B cell (primary cell): ENCODE results near the gene OSER1. TPM values are rescaled to one million over a fixed set of nuclear protein-coding genes. Genes with fewer than 3 reads are reported as not detected.
"Not testable (repeated sequence)": the region's sequence is repeated elsewhere in the genome, so short reads cannot be mapped to it uniquely, and the experiment has no call there.

Experiments used
- ATAC-seq: fragments of 200-7000 bp; cut with Tn5 transposase; one replicate; pipeline ENCODE4 v1.10.0; 2021; ENCODE audit warnings: low read depth, mild to moderate bottlenecking, moderate number of reproducible peaks, moderate library complexity
- CTCF ChIA-PET: fragments of 350-600 bp; sonication (Branson Sonifier 250); formaldehyde crosslinking; loops from one replicate; lab custom pipeline; 2021; ENCODE audit warnings: antibody characterized with exemption, inconsistent platforms; lab: Charles Lee
- POLR2A ChIA-PET: fragments of 350-600 bp; sonication (Branson Sonifier 250); formaldehyde crosslinking; loops from one replicate; lab custom pipeline; 2021; ENCODE audit warnings: antibody characterized with exemption; lab: Charles Lee
- DNase-seq: peaks from one replicate; pipeline ENCODE4 v3.0.0; 2013
- H2AFZ ChIP-seq: 2 replicates; pipeline ENCODE4 v1.6.1; 2012; ENCODE audit warnings: mild to moderate bottlenecking, low read depth, low read length; ENCODE audit not compliant: insufficient read depth, poor library complexity, severe bottlenecking
- H3K27ac ChIP-seq, 2 donors: 1 replicate in 1 of 2; 2 replicates in 1 of 2; pipeline ENCODE4 v1.5.1; 2012 to 2013; ENCODE audit warnings: low read length in 2 of 2, mild to moderate bottlenecking in 2 of 2, moderate library complexity in 1 of 2
- H3K27me3 ChIP-seq, 4 experiments: fragments of 200-600 bp in 1 of 4; sonication (generic) in 1 of 4; replicated peaks in 1 of 4; 1 replicate in 2 of 4; 2 replicates in 2 of 4; pipeline versions ENCODE4 v1.6.1 to v1.7.0; 2013 to 2016; ENCODE audit warnings: low read length in 3 of 4, mild to moderate bottlenecking in 2 of 4, mixed read lengths in 1 of 4, moderate library complexity in 1 of 4; ENCODE audit not compliant: insufficient read depth in 4 of 4, control insufficient read depth in 3 of 4; ENCODE audit errors: control extremely low read depth in 1 of 4
- H3K36me3 ChIP-seq, 2 experiments: replicated peaks in 1 of 2; 1 replicate in 1 of 2; 2 replicates in 1 of 2; pipeline versions ENCODE4 v1.6.1 to v1.7.1; 2013; ENCODE audit warnings: low read length in 1 of 2; ENCODE audit not compliant: insufficient read depth in 2 of 2, control insufficient read depth in 1 of 2; ENCODE audit errors: control extremely low read depth in 1 of 2, extremely low read depth in 1 of 2
- H3K4me1 ChIP-seq, 2 donors: fragments of 200-600 bp in 1 of 2; sonication (generic) in 1 of 2; 1 replicate in 1 of 2; 2 replicates in 1 of 2; pipeline versions ENCODE4 v1.5.1 to v1.6.1; 2013 to 2017; ENCODE audit warnings: low read length in 2 of 2; ENCODE audit not compliant: control insufficient read depth in 2 of 2, insufficient read depth in 2 of 2
- H3K4me2 ChIP-seq: replicated peaks from 2 replicates; pipeline ENCODE3; 2012; ENCODE audit warnings: mild to moderate bottlenecking, low read depth, low read length; ENCODE audit not compliant: poor library complexity, severe bottlenecking
- H3K4me3 ChIP-seq, 5 experiments: fragments of 200-600 bp in 1 of 5; sonication (generic) in 1 of 5; 1 replicate in 3 of 5; 2 replicates in 2 of 5; pipeline versions ENCODE4 v1.5.1 to v1.7.0; 2011 to 2016; ENCODE audit warnings: low read length in 4 of 5, mild to moderate bottlenecking in 4 of 5, low read depth in 2 of 5, control low read depth in 1 of 5, moderate library complexity in 1 of 5; ENCODE audit not compliant: insufficient read depth in 1 of 5; ENCODE audit errors: control extremely low read depth in 1 of 5, extremely low read depth in 1 of 5
- H3K79me2 ChIP-seq: fragments of 200-600 bp; sonication (generic); one replicate; pipeline ENCODE4 v1.6.0; 2016; ENCODE audit warnings: low read length; ENCODE audit not compliant: control insufficient read depth, insufficient read depth
- H3K9ac ChIP-seq: fragments of 200-600 bp; sonication (generic); 2 replicates; pipeline ENCODE4 v1.6.1; 2017; ENCODE audit warnings: mild to moderate bottlenecking, low read length, moderate library complexity
- H3K9me3 ChIP-seq, 3 donors: one replicate each; pipeline versions ENCODE4 v1.6.1 to v1.7.1; 2013; ENCODE audit warnings: low read length in 2 of 3; ENCODE audit not compliant: control insufficient read depth in 2 of 3, insufficient read depth in 1 of 3; ENCODE audit errors: control extremely low read depth in 1 of 3
- H4K20me1 ChIP-seq: 2 replicates; pipeline ENCODE4 v1.6.0; 2012; ENCODE audit warnings: mild to moderate bottlenecking, low read length; ENCODE audit not compliant: insufficient read depth, control insufficient read depth, poor library complexity, severe bottlenecking
- H3K27ac Mint-ChIP-seq: one replicate; pipeline ENCODE4 v1.8.0; 2021; ENCODE audit warnings: mixed read lengths
- H3K27me3 Mint-ChIP-seq: one replicate; pipeline ENCODE4 v1.8.0; 2021; ENCODE audit warnings: mixed read lengths
- H3K4me1 Mint-ChIP-seq: one replicate; pipeline ENCODE4 v1.8.0; 2021; ENCODE audit warnings: mixed read lengths
- H3K4me3 Mint-ChIP-seq: one replicate; pipeline ENCODE4 v1.8.0; 2021; ENCODE audit warnings: mixed read lengths
- H3K9me3 Mint-ChIP-seq: one replicate; pipeline ENCODE4 v1.8.0; 2022; ENCODE audit warnings: mixed read lengths; ENCODE audit not compliant: insufficient read depth
- EZH2 ChIP-seq: IDR thresholded peaks from 2 replicates; pipeline ENCODE4 v1.6.1; 2012; ENCODE audit warnings: borderline replicate concordance, low read depth, mild to moderate bottlenecking, moderate library complexity, low read length; ENCODE audit not compliant: insufficient read depth, poor library complexity, severe bottlenecking
- WGBS: methylation state at CpG from one replicate; pipeline ENCODE4 v1.1.5; 2013; ENCODE audit warnings: missing lambda C conversion rate; ENCODE audit not compliant: insufficient coverage; 5-methylcytosine and 5-hydroxymethylcytosine counted together
- intact Hi-C: fragments of 100-400 bp; cut with micrococcal nuclease; formaldehyde crosslinking; loops from one replicate; pipeline ENCODE4 v1.10.0; 2022
- polyA plus RNA-seq: library from polyadenylated mRNA; depleted of rRNA; stranded (reverse); fragments of >200 nt; gene quantifications from 2 replicates; pipeline ENCODE4 v1.2.3, GENCODE V29; 2012
- total RNA-seq, 2 donors: library from RNA; stranded (reverse); fragments of 120-200 nt in 1 of 2; gene quantifications; 1 replicate in 1 of 2; 2 replicates in 1 of 2; pipeline versions ENCODE4 v1.2.3 to v1.2.4, GENCODE V29; 2013 to 2022
- TF ChIP-seq, protein P1 (sequence below): fragments of 200-600 bp; IDR thresholded peaks from one replicate; pipeline ENCODE4 v1.8.0; 2022; ENCODE audit warnings: antibody characterized with exemption, mild to moderate bottlenecking

OSER1 gene
- total and polyA plus RNA-seq, 2 donors (not counting 1 experiment from before 2014, with no cell fraction given) = 80.0 to 130 TPM

DNA sequence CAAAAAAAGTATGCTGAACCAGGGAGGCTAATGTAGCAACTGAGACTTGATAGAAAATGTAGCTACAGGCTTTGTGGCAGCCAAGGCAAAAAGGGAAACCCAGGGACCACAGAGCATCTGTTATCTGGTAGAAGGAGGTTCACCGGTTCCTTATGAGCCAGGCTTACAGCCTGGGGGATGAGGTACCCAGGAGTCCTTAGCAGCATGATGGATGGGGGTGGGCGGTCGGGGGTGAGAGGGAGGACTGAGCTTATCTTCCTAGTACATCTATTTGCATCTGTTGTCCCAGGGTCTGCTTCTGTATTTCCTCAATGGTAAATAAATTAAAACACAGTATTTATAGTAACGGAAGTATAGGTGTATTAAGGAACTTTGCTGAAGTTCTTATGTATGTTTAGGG is 35.4 kb upstream of the OSER1 start:
- Histone ChIP-seq H3K36me3 (no peaks in the 10 kb centered on the region), H3K79me2 (no peaks in the 10 kb centered on the region), H2AFZ (no peak overlapping the region), H3K27me3 (peaks cover 0 to 34% (median 12%) of the 10 kb centered on the region in 4 experiments), H3K27ac (no peak overlapping the region), H3K4me3 (no peak overlapping the region), H3K9ac (no peak overlapping the region), H3K4me2 (no peak overlapping the region), H3K4me1 (no peaks in the 10 kb centered on the region), H4K20me1 (no peaks in the 10 kb centered on the region), H3K9me3 (peaks cover 0 to 13% (median 0%) of the 10 kb centered on the region in 3 donors)
- WGBS = 83% methylated on average over 3 of the region's 4 CpGs
- POLR2A ChIA-PET = no interaction called here
- peaks cover 3% of the 10 kb centered on the region for H3K4me1 Mint-ChIP-seq
- ATAC-seq (no peak), DNase-seq (no peak)
- no peaks in the 10 kb centered on the region for H3K9me3 Mint-ChIP-seq
- CTCF ChIA-PET = interaction anchor here (1.2 kb wide), 1 partner anchor 17 kb away, joined by 3 read pairs; no protein-coding TSS in a partner anchor
- no peak overlapping the region for H3K27ac Mint-ChIP-seq
- intact Hi-C loops = no loop called here
- no peak overlapping the region for H3K4me3 Mint-ChIP-seq
- TF ChIP-seq, protein P1, sequence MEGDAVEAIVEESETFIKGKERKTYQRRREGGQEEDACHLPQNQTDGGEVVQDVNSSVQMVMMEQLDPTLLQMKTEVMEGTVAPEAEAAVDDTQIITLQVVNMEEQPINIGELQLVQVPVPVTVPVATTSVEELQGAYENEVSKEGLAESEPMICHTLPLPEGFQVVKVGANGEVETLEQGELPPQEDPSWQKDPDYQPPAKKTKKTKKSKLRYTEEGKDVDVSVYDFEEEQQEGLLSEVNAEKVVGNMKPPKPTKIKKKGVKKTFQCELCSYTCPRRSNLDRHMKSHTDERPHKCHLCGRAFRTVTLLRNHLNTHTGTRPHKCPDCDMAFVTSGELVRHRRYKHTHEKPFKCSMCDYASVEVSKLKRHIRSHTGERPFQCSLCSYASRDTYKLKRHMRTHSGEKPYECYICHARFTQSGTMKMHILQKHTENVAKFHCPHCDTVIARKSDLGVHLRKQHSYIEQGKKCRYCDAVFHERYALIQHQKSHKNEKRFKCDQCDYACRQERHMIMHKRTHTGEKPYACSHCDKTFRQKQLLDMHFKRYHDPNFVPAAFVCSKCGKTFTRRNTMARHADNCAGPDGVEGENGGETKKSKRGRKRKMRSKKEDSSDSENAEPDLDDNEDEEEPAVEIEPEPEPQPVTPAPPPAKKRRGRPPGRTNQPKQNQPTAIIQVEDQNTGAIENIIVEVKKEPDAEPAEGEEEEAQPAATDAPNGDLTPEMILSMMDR = no peak
- no peak for TF ChIP-seq EZH2
- H3K27me3 Mint-ChIP-seq = peaks cover 54% of the 10 kb centered on the region

DNA sequence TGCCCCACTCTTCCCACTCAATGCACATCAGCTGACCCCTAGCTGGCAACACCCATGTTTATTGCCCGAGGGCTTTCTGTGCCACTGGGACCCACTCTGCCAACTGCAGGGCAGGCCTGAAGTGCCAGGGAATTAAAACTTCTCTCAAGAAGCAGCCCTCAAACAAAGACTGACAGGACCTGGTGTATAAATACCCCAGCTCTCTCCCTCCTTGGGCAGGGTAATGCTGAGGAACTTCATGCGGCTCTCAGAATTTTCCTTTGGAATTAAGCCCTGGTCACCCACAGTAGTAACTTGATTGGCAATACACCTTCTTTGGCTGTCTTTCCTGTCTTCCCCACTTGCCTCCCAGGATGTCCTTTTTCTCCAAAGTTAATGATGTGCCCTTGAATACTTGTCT is 31.2 kb upstream of the OSER1 start:
- Histone ChIP-seq H3K4me1 (no peaks in the 10 kb centered on the region), H3K79me2 (no peaks in the 10 kb centered on the region), H3K4me3 (no peak overlapping the region), H3K27ac (no peak overlapping the region), H3K9ac (no peak overlapping the region), H2AFZ (no peak overlapping the region), H3K4me2 (no peak overlapping the region), H3K9me3 (peaks cover 0 to 19% (median 0%) of the 10 kb centered on the region in 3 donors), H3K27me3 (peaks cover 0 to 8% (median under 1%) of the 10 kb centered on the region in 4 experiments), H4K20me1 (no peaks in the 10 kb centered on the region), H3K36me3 (no peaks in the 10 kb centered on the region)
- ChIA-PET CTCF (no interaction called here), POLR2A (no interaction called here)
- H3K9me3 Mint-ChIP-seq = no peaks in the 10 kb centered on the region
- no peak overlapping the region for H3K4me3 Mint-ChIP-seq
- DNase-seq (no peak), ATAC-seq (no peak)
- intact Hi-C loops = no loop called here
- peaks cover 44% of the 10 kb centered on the region for H3K27me3 Mint-ChIP-seq
- no peak for TF ChIP-seq EZH2
- TF ChIP-seq, protein P1 = no peak
- peaks cover 2% of the 10 kb centered on the region for H3K4me1 Mint-ChIP-seq
- no peak overlapping the region for H3K27ac Mint-ChIP-seq
- 92% methylated on average over 2 of the region's 2 CpGs for WGBS

DNA sequence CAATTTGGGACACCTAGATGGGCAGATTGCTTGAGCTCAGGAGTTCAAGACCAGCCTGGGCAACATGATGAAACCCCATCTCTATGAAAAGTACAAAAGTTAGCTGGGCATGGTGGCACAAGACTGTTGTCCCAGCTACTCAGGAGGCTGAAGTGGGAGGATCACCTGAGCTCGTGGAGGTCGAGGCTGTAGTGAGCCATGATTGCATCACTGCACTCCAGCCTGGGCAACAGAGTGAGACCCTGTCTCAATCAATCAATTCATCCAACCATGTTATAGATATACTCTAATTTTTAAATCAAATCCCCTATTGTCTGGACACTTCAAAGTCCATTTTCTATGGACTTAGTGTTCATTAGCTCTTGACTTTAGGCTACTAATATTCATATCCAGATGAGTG is 26.3 kb upstream of the OSER1 start:
- H3K27ac Mint-ChIP-seq, H3K4me3 ChIP-seq, POLR2A ChIA-PET, H2AFZ ChIP-seq, H3K27me3 ChIP-seq, H3K4me3 Mint-ChIP-seq, DNase-seq, CTCF ChIA-PET, H3K4me1 ChIP-seq, H3K4me2 ChIP-seq, H3K79me2 ChIP-seq, H3K4me1 Mint-ChIP-seq, intact Hi-C loops, H4K20me1 ChIP-seq, H3K27ac ChIP-seq, H3K9ac ChIP-seq, H3K9me3 Mint-ChIP-seq, H3K36me3 ChIP-seq, ATAC-seq: not testable (repeated sequence)
- WGBS = 76% methylated on average over 2 of the region's 2 CpGs
- H3K9me3 ChIP-seq = peaks cover 0 to 15% (median 0%) of the 10 kb centered on the region in 3 donors
- peaks cover 17% of the 10 kb centered on the region for H3K27me3 Mint-ChIP-seq
